Neutrophil (primary cell): ENCODE data around the gene ZPLD1.

Source experiments
- H3K27ac ChIP-seq: fragments of 200-600 bp; sonication (generic); 2 replicates; pipeline ENCODE4 v1.5.1; 2016; ENCODE audit warnings: mild to moderate bottlenecking, moderate library complexity
- H3K27me3 ChIP-seq: fragments of 200-600 bp; sonication (generic); 2 replicates; pipeline ENCODE4 v1.6.0; 2016; ENCODE audit warnings: mild to moderate bottlenecking
- H3K36me3 ChIP-seq: fragments of 200-600 bp; sonication (generic); 2 replicates; pipeline ENCODE4 v1.5.1; 2017
- H3K4me1 ChIP-seq, 2 experiments: fragments of 200-600 bp in 1 of 2; sonication (generic) in 1 of 2; 1 replicate in 1 of 2; 2 replicates in 1 of 2; pipeline versions ENCODE4 v1.5.1 to v1.6.1; 2013 to 2016; ENCODE audit warnings: low read depth in 1 of 2, low read length in 1 of 2, mild to moderate bottlenecking in 1 of 2, moderate library complexity in 1 of 2; ENCODE audit not compliant: control insufficient read depth in 1 of 2, insufficient read depth in 1 of 2
- H3K4me3 ChIP-seq, 2 experiments: fragments of 200-600 bp in 1 of 2; sonication (generic) in 1 of 2; 1 replicate in 1 of 2; 2 replicates in 1 of 2; pipeline ENCODE4 v1.5.1; 2013 to 2016; ENCODE audit warnings: low read depth in 1 of 2, low read length in 1 of 2, mild to moderate bottlenecking in 1 of 2, moderate library complexity in 1 of 2
- H3K9me3 ChIP-seq: fragments of 200-600 bp; sonication (generic); 2 replicates; pipeline ENCODE4 v1.5.1; 2016
- TF ChIP-seq, protein P1 (sequence below): fragments of 200-600 bp; sonication (generic); IDR thresholded peaks from 2 replicates; pipeline ENCODE4 v1.5.1; 2016; ENCODE audit warnings: antibody characterized with exemption

Gene ZPLD1

DNA sequence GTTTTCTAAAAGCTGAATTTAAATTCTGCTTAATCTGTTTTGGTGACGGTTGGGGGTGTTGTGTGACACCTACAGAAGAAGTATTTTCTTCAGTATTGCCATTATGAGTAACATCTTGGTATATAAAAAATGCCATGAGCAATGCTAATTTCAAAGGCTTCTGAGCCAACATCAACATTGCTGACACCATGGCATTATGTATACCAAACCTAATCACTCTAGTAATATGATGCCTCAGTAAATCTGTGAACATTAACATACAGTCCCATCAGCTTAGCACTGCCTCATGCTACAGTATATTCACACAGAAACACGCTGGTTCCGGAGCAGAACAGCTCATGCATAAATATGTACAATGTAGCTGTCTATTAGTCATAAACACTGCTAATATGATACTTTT is 75.8 kb downstream of the ZPLD1 start:
- Histone ChIP-seq H3K27me3 (no peaks in the 10 kb centered on the region), H3K4me1 (no peaks in the 10 kb centered on the region), H3K4me3 (no peak overlapping the region), H3K27ac (no peak overlapping the region), H3K9me3 (no peaks in the 10 kb centered on the region), H3K36me3 (no peaks in the 10 kb centered on the region)
- TF ChIP-seq, protein P1, sequence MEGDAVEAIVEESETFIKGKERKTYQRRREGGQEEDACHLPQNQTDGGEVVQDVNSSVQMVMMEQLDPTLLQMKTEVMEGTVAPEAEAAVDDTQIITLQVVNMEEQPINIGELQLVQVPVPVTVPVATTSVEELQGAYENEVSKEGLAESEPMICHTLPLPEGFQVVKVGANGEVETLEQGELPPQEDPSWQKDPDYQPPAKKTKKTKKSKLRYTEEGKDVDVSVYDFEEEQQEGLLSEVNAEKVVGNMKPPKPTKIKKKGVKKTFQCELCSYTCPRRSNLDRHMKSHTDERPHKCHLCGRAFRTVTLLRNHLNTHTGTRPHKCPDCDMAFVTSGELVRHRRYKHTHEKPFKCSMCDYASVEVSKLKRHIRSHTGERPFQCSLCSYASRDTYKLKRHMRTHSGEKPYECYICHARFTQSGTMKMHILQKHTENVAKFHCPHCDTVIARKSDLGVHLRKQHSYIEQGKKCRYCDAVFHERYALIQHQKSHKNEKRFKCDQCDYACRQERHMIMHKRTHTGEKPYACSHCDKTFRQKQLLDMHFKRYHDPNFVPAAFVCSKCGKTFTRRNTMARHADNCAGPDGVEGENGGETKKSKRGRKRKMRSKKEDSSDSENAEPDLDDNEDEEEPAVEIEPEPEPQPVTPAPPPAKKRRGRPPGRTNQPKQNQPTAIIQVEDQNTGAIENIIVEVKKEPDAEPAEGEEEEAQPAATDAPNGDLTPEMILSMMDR = no peak

DNA sequence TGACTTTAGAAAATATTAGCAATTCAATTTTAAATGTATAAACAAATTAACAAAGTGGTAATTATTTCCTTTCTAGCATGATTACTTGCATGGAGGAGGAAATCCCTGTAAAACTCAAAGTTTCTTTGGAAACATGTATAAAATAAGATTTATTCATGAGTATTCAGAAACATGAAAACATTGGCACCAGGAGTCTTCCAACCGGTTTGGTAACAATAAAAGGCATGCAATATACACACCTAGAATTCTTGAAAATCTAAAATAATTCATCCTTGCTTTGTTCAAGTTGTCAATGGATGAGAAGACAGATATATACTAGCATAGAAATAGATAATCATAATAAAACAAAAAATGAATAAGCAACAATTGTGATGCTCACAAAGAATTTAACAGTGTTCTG is 76.4 kb downstream of the ZPLD1 start:
- H3K27me3 ChIP-seq = no peaks in the 10 kb centered on the region
- H3K4me1 ChIP-seq = no peaks in the 10 kb centered on the region
- no peaks in the 10 kb centered on the region for H3K9me3 ChIP-seq
- H3K36me3 ChIP-seq = no peaks in the 10 kb centered on the region
- H3K27ac ChIP-seq = no peak overlapping the region
- TF ChIP-seq, protein P1 = no peak
- no peak overlapping the region for H3K4me3 ChIP-seq

DNA sequence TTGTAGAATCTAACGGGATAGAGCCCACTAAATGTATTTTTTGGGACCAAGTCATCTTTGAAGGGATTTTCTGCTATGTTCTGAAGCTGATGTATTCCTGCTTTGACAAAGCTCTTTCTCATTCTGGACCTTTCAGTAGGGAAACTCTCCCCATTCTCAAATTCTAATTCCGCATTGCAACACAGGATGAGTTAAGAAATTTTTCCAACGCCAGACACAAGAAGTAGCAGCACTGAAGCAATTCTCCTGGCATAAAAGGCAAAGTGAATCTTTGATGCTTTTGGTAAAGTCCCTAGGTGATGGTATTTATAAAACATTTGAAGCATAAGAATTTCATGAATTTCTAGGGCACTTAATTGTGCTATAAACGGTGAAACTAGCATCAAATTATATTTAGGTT is 76.8 kb downstream of the ZPLD1 start:
- TF ChIP-seq, protein P1 = no peak
- Histone ChIP-seq H3K27ac (no peak overlapping the region), H3K4me1 (no peaks in the 10 kb centered on the region), H3K9me3 (no peaks in the 10 kb centered on the region), H3K4me3 (no peak overlapping the region), H3K27me3 (no peaks in the 10 kb centered on the region), H3K36me3 (no peaks in the 10 kb centered on the region)

DNA sequence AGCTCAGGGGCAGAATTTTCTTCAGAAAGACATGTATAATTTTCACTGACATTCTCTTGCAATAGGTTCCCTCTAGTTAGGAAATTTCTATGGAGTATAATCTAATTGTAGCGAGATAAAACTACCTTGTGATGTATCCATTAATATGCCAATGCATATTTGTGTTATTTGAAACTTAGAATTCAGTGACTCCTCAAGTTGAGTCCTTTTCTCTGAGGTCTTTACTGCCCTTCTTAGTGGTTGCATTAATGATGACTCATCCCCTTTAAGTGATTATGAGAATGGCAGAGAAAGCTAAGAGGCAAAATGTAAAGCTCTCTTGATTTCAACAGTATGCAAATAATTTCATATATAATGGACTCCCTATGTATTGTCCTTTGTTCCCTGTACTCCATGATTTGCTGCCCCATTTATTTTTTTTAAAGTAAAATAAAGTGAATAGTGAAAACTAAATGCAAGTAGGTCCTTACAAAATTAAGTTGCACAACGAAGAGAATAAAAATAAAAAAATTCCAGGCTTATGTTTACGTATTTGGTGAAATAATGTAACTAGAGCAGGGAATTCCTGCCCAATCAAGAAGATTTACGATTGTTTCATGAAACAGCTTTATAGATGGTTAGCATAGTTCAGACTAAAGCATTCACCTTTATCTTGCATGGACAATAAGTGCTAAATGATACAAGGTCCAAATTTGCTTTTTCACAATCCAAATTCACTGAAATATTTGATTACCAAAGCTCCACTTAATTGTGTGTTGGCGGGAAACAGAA is 78.1 kb downstream of the ZPLD1 start:
- TF ChIP-seq, protein P1 = no peak
- Histone ChIP-seq H3K27me3 (no peaks in the 10 kb centered on the region), H3K4me1 (no peaks in the 10 kb centered on the region), H3K9me3 (no peaks in the 10 kb centered on the region), H3K4me3 (no peak overlapping the region), H3K36me3 (no peaks in the 10 kb centered on the region), H3K27ac (no peak overlapping the region)

DNA sequence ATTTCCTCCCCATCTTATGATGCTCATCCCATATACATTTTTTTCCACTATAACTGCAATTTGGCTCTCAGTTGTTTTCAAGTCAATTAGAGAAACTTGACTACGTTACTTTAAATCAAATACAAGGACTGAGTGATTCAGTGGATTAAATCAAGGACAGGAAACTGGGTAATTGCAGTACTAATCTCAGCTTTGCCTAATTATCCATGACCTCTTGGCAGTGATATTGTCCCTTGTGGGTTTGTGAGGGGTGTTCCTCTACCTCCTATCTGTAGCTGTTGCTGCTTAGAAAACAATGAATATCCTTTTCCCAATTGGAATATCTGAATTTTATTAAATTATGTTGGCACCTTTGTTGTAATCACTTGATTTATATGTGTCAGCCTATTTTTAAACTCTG is 79.4 kb downstream of the ZPLD1 start:
- no peak overlapping the region for H3K27ac ChIP-seq
- no peaks in the 10 kb centered on the region for H3K4me1 ChIP-seq
- TF ChIP-seq, protein P1 = no peak
- H3K4me3 ChIP-seq = no peak overlapping the region
- no peaks in the 10 kb centered on the region for H3K9me3 ChIP-seq
- no peaks in the 10 kb centered on the region for H3K36me3 ChIP-seq
- H3K27me3 ChIP-seq = no peaks in the 10 kb centered on the region
